GM19239 (cell line): ENCODE data around the gene SPATA12.

Source experiments
- DNase-seq: peaks from one replicate; pipeline ENCODE4 v3.0.0; 2011; ENCODE audit warnings: low spot score; ENCODE audit not compliant: insufficient read length
- FAIRE-seq: peaks from 2 replicates; lab custom pipeline; 2011; peaks lifted over from hg19 to GRCh38; lab: Jason Lieb, UNC

Gene SPATA12

DNA sequence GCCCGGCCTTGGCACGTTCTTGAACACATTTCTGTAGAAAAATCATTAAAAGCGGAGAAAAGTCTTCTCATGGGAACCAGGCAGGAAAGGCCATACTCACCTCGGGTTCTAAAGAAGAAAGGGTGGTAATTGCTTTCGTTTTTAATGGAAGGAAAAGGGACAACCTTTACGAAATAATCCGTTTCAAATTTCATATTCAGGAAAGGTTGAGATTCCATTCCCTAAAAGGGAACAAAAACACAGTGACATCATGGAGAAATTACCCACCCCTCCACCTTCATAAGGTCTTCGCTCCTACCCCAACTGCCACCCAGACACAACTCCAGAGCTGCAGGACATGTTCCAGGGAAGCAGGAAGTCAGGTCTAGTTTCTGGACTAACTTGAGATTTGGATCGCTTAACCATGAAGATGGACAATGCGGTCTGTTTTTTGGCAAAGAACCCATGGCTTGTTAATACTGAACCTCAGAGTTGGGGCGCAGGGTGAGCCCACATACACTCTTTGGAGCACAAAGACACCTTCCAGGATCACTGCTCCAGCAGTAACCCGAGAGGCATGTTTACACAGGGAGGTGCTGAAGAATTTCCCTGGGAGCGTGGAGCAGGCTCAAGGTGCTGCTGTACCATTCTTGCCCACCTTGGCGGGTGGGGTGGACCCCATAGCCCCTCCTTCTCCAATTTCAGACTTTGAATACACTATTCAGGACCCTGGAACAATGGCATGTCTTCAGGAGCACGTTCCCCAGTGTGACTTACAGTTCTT is 49.2 kb downstream of the SPATA12 start:
- DNase-seq = no peak
- no peak for FAIRE-seq

DNA sequence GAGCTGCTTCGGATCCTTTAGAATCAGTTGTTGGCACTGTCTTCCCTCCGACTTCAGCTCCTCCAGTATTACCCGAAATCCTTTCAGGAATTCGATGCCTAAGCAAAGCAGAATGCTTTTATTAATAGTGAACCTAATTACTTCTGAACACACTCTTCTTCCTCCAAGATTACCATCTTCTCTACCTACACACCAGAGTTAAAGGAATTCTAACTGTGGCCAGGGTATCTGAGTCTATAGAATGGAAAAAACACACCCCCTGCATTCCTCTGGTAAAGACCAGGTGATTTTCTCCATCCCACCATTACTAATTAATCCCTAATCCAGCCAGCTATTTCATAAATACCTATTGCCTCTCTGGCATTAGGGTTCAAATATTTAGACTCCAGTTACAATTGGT is 49.8 kb downstream of the SPATA12 start:
- DNase-seq (no peak), FAIRE-seq (no peak)

GRCh38 chr3:57110798-57111197 is 50.3 kb downstream of the SPATA12 start:
- FAIRE-seq = no peak

GRCh38 chr3:57112206-57112605 is 51.7 kb downstream of the SPATA12 start:
- FAIRE-seq (no peak), DNase-seq (no peak)

More at GRCh38 chr3:57110798-57111197, 50.3 kb downstream of the SPATA12 start:
- DNase-seq = no peak

DNA sequence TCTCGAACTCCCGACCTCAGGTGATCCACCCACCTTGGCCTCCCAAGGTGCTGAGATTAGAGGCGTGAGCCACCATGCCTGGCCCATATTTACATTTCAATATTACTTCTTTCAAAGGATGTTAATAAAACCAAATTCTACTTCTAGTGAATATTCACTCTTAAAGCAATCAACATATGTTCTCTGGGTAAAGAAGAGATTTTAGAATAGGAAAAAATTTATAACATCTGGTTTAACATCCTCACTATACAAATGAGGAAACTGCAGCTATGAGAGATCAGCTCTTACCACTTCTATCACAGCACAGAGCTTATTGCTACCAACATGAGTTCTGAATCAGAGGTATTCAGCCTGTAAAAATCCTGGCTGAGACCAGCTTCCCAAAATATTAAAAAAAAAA is 56.0 kb downstream of the SPATA12 start:
- FAIRE-seq (no peak), DNase-seq (no peak)

DNA sequence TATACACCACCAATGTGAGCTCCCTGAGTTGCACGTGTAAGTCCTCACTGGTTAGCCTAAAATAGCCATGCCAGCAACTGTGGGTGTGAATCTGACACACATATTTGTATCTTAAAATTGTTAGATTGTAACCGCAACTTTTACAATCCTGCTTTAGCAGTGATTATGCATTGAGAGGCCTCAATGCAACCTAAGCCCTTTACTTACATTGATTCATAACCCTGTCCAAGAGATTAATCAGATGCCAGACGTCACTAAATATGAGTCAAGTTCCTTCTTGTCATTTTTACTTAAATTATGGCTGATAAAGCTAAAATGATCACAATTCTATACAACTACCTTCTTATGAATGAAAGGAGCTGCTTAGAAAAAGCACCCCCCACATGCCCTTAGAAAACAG is 57.8 kb downstream of the SPATA12 start:
- FAIRE-seq (no peak), DNase-seq (no peak)

DNA sequence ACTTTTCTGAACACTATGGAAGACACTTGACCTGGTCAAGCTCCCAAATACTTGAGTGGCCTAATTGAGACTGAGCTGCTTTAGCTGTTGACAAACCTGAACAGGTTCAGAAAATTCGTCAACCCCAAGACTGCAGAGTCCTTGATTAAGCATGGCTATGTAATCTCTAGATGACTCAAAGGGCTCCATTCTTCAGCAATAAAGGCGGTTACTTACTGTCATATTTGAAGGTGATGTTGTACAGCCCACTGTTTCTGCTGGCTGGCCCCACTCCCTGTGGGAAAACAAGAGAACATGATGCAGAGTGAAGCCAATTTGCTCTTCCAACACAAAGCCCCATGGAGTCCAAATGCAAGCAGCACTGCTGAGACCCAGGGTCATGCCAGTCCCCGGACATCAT is 59.6 kb downstream of the SPATA12 start:
- FAIRE-seq = no peak

GRCh38 chr3:57120451-57121174 is 60.1 kb downstream of the SPATA12 start:
- FAIRE-seq = no peak
- DNase-seq = no peak

More for the DNA sequence above, 59.6 kb downstream of the SPATA12 start:
- DNase-seq = no peak
